ENCODE measurements around the gene NDST3.
A peak's percentile ranks its signal among the peaks of the same experiment; 100 is the strongest.
"Not testable (repeated sequence)": the region's sequence is repeated elsewhere in the genome, so short reads cannot be mapped to it uniquely, and the experiment has no call there.

Gene NDST3

DNA sequence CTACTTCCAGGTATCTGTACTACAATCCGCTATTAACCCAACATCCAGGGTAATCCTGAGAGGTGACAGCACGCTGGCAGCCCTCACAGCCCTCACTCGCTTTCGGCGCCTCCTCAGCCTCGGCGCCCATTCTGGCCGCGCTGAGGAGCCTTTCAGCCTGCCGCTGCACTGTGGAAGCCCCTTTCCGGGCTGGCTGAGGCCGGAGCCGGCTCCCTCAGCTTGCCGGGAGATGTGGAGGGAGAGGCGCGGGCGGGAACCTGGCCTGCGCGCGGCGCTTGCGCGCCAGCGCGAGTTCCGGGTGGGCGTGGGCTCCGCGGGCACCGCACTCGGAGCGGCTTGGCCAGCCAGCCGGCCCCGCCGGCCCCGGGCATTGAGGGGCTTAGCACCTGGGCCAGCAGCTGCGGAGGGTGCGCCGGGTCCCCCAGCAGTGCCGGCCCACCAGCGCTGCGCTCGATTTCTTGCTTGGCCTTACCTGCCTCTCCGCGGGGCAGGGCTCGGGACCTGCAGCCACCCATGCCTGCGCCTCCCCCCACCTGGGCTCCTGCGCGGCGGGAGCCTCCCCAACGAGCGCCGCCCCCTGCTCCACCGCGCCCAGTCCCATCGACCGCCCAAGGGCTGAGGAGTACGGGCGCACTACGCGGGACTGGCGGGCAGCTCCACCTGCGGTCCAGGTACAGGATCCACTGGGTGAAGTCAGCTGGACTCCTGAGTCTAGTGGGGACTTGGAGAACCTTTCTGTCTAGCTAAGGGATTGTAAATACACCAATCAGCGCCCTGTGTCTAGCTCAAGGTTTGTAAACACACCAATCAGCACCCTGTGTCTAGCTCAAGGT is 231.2 kb downstream of the NDST3 start:
- no peak for TF ChIP-seq MYC (IDR thresholded peaks at IDR 0.05; ENCODE audit: low read depth, low read length)
- no peak for TF ChIP-seq CTCF (IDR thresholded peaks at IDR 0.05; ENCODE audit: low read depth, low read length)
- TF ChIP-seq, protein P1, sequence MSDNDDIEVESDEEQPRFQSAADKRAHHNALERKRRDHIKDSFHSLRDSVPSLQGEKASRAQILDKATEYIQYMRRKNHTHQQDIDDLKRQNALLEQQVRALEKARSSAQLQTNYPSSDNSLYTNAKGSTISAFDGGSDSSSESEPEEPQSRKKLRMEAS (IDR thresholded peaks at IDR 0.05; ENCODE audit: low read depth, low read length): no peak
- no peak for TF ChIP-seq POLR2A (IDR thresholded peaks at IDR 0.05; ENCODE audit: extremely low read depth, insufficient read length)
- no peak overlapping the region for H3K4me3 ChIP-seq (ENCODE audit: low read depth, low read length)
- DNase-seq (ENCODE audit: low read depth): no peak

GRCh38 chr4:118266145-118266496 is 231.8 kb downstream of the NDST3 start:
- not testable (repeated sequence) for H3K4me3 ChIP-seq (ENCODE audit: low read depth, low read length); DNase-seq (ENCODE audit: low read depth)

GRCh38 chr4:118268780-118269179 is 234.5 kb downstream of the NDST3 start:
- TF ChIP-seq, protein P1 (IDR thresholded peaks at IDR 0.05; ENCODE audit: low read depth, low read length): no peak
- no peak for TF ChIP-seq CTCF (IDR thresholded peaks at IDR 0.05; ENCODE audit: low read depth, low read length)
- TF ChIP-seq POLR2A (IDR thresholded peaks at IDR 0.05; ENCODE audit: extremely low read depth, insufficient read length): no peak
- TF ChIP-seq MYC (IDR thresholded peaks at IDR 0.05; ENCODE audit: low read depth, low read length): no peak
- no peak overlapping the region for H3K4me3 ChIP-seq (ENCODE audit: low read depth, low read length)
- DNase-seq (ENCODE audit: low read depth): no peak

GRCh38 chr4:118270492-118270891 is 236.2 kb downstream of the NDST3 start:
- H3K4me3 ChIP-seq (ENCODE audit: low read depth, low read length): no peak overlapping the region
- DNase-seq (ENCODE audit: low read depth): peak; percentile 67
- no peak for TF ChIP-seq MYC (IDR thresholded peaks at IDR 0.05; ENCODE audit: low read depth, low read length)
- no peak for TF ChIP-seq CTCF (IDR thresholded peaks at IDR 0.05; ENCODE audit: low read depth, low read length)
- TF ChIP-seq POLR2A (IDR thresholded peaks at IDR 0.05; ENCODE audit: extremely low read depth, insufficient read length): no peak
- TF ChIP-seq, protein P1 (IDR thresholded peaks at IDR 0.05; ENCODE audit: low read depth, low read length): no peak

GRCh38 chr4:118271788-118272187 is 237.5 kb downstream of the NDST3 start:
- no peak for DNase-seq (ENCODE audit: low read depth)
- H3K4me3 ChIP-seq (ENCODE audit: low read depth, low read length): no peak overlapping the region
- TF ChIP-seq CTCF (IDR thresholded peaks at IDR 0.05; ENCODE audit: low read depth, low read length): no peak
- TF ChIP-seq, protein P1 (IDR thresholded peaks at IDR 0.05; ENCODE audit: low read depth, low read length): no peak
- TF ChIP-seq MYC (IDR thresholded peaks at IDR 0.05; ENCODE audit: low read depth, low read length): no peak
- no peak for TF ChIP-seq POLR2A (IDR thresholded peaks at IDR 0.05; ENCODE audit: extremely low read depth, insufficient read length)

DNA sequence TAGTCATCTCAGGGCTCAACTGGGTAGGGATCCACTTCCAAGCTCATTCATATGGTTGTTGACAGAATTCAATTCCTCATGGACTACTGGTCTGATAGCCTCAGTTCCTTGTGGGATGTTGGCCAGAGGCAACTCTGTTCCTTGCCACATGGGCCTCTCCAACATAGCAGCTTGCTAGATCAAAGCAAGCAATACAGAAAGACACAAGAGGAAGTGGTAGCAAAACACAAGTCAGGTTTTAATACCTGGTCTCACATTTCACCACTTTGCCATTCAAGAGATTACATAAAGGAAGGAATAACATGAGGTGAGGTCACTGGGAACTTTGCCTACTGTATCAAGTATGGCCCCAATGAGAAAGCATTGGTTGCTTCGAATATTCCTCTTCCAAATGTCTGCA is 239.4 kb downstream of the NDST3 start:
- no peak for DNase-seq (ENCODE audit: low read depth)
- no peak overlapping the region for H3K4me3 ChIP-seq (ENCODE audit: low read depth, low read length)
- TF ChIP-seq, protein P1 (IDR thresholded peaks at IDR 0.05; ENCODE audit: low read depth, low read length): no peak
- no peak for TF ChIP-seq MYC (IDR thresholded peaks at IDR 0.05; ENCODE audit: low read depth, low read length)
- TF ChIP-seq POLR2A (IDR thresholded peaks at IDR 0.05; ENCODE audit: extremely low read depth, insufficient read length): no peak
- TF ChIP-seq CTCF (IDR thresholded peaks at IDR 0.05; ENCODE audit: low read depth, low read length): no peak

Measured in NB4 (cell line).